ENCODE data around the gene NDEL1.

GRCh38 chr17:8462564-8462963 lies 26.9 kb downstream of the NDEL1 start:
- no peak for TF ChIP-seq CTCF (IDR thresholded peaks at IDR 0.05; ENCODE audit: low read depth, low read length)
- TF ChIP-seq EZH2phosphoT487 (IDR thresholded peaks at IDR 0.05; ENCODE audit: low read depth): no peak
